Stomach (tissue), 4 donors: ENCODE measurements around the gene NEBL.

Experiments
- EP300 ChIP-seq: sonication (generic); formaldehyde crosslinking; IDR thresholded peaks from one replicate; pipeline ENCODE4 v1.6.1; 2017; ENCODE audit warnings: antibody characterized with exemption
- POLR2A ChIP-seq, 4 donors: fragments of 450-650 bp; IDR thresholded peaks; one replicate each; pipeline ENCODE4 v1.6.1; 2016; ENCODE audit warnings: antibody characterized with exemption in 4 of 4, control low read depth in 2 of 4, mild to moderate bottlenecking in 1 of 4, moderate library complexity in 1 of 4
- TF ChIP-seq, protein P1 (sequence below), 7 experiments: fragments of 450-650 bp in 4 of 7; fragments of 200-600 bp in 3 of 7; sonication (generic) in 3 of 7; IDR thresholded peaks; one replicate each; pipeline ENCODE4 v1.5.1; 2016 to 2019; ENCODE audit warnings: antibody characterized with exemption in 7 of 7, control low read depth in 2 of 7, mild to moderate bottlenecking in 1 of 7

DNA sequence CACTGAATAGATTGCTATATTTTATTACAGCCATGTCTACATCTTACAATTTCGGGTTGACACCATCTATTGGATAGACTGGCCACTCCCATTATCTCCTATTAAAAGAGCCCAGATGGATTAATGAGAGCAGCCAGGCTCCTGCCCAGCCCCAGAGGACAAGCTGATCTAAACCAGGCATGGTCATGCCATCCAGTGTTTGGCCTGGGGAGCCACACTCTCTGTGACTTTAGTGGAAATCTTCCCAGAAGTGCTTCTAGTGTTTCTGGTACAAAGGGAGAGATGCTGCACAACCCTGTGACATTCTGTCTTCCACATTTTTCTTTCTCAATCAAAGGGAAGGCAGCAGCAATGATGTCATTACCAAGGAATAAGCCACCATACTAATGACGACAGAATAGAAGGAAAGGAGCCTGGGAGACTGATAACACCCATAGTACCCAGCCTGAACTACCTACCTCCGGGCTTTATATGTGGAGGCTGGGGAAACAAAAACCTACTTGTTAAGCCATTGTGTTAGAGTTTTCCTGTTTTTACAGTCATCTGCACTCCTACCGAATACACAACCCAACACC, 5.0 kb downstream of the NEBL start:
- TF ChIP-seq, protein P1, sequence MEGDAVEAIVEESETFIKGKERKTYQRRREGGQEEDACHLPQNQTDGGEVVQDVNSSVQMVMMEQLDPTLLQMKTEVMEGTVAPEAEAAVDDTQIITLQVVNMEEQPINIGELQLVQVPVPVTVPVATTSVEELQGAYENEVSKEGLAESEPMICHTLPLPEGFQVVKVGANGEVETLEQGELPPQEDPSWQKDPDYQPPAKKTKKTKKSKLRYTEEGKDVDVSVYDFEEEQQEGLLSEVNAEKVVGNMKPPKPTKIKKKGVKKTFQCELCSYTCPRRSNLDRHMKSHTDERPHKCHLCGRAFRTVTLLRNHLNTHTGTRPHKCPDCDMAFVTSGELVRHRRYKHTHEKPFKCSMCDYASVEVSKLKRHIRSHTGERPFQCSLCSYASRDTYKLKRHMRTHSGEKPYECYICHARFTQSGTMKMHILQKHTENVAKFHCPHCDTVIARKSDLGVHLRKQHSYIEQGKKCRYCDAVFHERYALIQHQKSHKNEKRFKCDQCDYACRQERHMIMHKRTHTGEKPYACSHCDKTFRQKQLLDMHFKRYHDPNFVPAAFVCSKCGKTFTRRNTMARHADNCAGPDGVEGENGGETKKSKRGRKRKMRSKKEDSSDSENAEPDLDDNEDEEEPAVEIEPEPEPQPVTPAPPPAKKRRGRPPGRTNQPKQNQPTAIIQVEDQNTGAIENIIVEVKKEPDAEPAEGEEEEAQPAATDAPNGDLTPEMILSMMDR (IDR thresholded peaks at IDR 0.05), result no peak
- TF ChIP-seq POLR2A (IDR thresholded peaks at IDR 0.05) (no peak), EP300 (no peak)
